ENCODE results near the gene LRRC18. TPM values are rescaled to one million over a fixed set of nuclear protein-coding genes. Genes with fewer than 3 reads are reported as not detected.

LRRC18 gene
- total RNA-seq, 1 donor from 2014 or later = not detected

DNA sequence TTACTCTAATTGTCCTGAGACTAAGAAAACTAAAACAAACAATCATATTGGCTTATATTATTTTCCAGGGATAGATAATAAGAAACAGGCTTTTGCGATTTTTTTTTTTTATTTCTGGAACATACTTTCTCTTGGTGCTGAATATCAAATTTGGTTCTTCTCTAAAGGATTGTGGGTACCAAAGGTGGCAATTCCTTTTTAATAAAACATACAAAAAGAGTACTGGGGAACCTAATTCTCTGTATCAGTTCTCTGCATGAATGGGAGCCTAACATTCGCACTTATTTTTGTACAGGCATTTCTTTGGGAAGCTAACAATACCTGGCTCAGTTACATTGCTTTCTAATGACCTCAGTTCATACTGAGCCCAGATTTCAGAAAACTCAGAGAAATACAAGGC lies 32.8 kb downstream of the LRRC18 start:
- no peak for FAIRE-seq
- no peak overlapping the region for H3K4me3 ChIP-seq (ENCODE audit: low read depth, low read length)
- H3K36me3 ChIP-seq (ENCODE audit: control insufficient read depth, insufficient read depth, low read length) = no peaks in the 10 kb centered on the region
- no peak for DNase-seq (ENCODE audit: low read depth)
- TF ChIP-seq CTCF (IDR thresholded peaks at IDR 0.05; ENCODE audit: insufficient read depth, low read length, severe bottlenecking) = no peak
- H3K27me3 ChIP-seq (ENCODE audit: control insufficient read depth, insufficient read depth, low read length) = no peaks in the 10 kb centered on the region

DNA sequence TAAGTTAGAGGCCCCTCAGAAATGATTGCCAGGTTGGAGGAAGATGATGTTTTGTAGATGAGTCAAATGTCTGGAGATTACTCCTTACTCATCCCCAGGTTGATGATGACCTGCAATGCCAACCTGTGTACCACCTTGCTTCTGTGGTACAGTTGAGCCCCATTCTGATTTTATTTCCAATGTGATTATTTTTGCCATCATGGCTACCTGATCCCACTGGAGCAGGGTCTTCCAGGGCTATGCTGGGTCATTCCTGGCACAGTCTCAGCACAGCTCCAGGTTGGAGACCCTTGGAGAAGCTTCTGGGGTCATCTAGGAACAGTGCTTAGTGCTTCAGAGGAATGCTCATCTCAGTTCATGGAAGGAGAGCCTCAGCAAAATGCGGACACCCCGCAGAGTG lies 34.3 kb downstream of the LRRC18 start:
- FAIRE-seq (no peak), DNase-seq (ENCODE audit: low read depth) (no peak)
- no peak for TF ChIP-seq CTCF (IDR thresholded peaks at IDR 0.05; ENCODE audit: insufficient read depth, low read length, severe bottlenecking)
- Histone ChIP-seq H3K27me3 (ENCODE audit: control insufficient read depth, insufficient read depth, low read length) (no peaks in the 10 kb centered on the region), H3K4me3 (ENCODE audit: low read depth, low read length) (no peak overlapping the region), H3K36me3 (ENCODE audit: control insufficient read depth, insufficient read depth, low read length) (no peaks in the 10 kb centered on the region)

- no peak for FAIRE-seq
- Histone ChIP-seq H3K27me3 (ENCODE audit: control insufficient read depth, insufficient read depth, low read length) (no peaks in the 10 kb centered on the region), H3K4me3 (ENCODE audit: low read depth, low read length) (no peak overlapping the region), H3K36me3 (ENCODE audit: control insufficient read depth, insufficient read depth, low read length) (no peaks in the 10 kb centered on the region)
- no peak for TF ChIP-seq CTCF (IDR thresholded peaks at IDR 0.05; ENCODE audit: insufficient read depth, low read length, severe bottlenecking)
- DNase-seq (ENCODE audit: low read depth) = no peak
Observed at GRCh38 chr10:48904861-48905260, 34.8 kb downstream of the LRRC18 start.

- no peaks in the 10 kb centered on the region for H3K27me3 ChIP-seq (ENCODE audit: control insufficient read depth, insufficient read depth, low read length)
- no peaks in the 10 kb centered on the region for H3K36me3 ChIP-seq (ENCODE audit: control insufficient read depth, insufficient read depth, low read length)
- TF ChIP-seq CTCF (IDR thresholded peaks at IDR 0.05; ENCODE audit: insufficient read depth, low read length, severe bottlenecking) = no peak
- DNase-seq (ENCODE audit: low read depth) = no peak
- no peak overlapping the region for H3K4me3 ChIP-seq (ENCODE audit: low read depth, low read length)
- no peak for FAIRE-seq
Observed at GRCh38 chr10:48903151-48903550, 36.5 kb downstream of the LRRC18 start.

DNA sequence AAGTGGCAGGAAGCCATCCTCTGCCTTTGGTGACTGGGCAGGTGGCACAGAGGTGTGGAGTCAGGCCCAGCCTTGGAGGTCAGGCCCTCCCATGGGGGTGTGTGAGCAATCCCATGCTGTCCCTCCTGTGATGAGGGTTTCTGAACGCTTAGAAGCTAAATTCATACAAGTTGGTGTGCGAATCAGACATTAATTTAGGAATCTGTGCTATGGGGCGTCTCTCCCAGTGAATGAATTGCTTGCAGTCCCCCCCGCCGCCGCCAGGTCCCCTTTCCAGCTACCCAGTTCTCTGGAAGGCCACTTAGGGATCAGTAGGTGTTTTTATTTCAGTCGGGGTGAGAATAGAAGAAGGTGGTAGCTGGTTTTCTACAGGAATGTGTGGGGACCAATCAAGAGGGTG lies 37.5 kb downstream of the LRRC18 start:
- no peaks in the 10 kb centered on the region for H3K36me3 ChIP-seq (ENCODE audit: control insufficient read depth, insufficient read depth, low read length)

More for the DNA sequence above, 37.5 kb downstream of the LRRC18 start:
- Histone ChIP-seq H3K27me3 (ENCODE audit: control insufficient read depth, insufficient read depth, low read length) (no peaks in the 10 kb centered on the region), H3K4me3 (ENCODE audit: low read depth, low read length) (no peak overlapping the region)
- TF ChIP-seq CTCF (IDR thresholded peaks at IDR 0.05; ENCODE audit: insufficient read depth, low read length, severe bottlenecking) = no peak
- FAIRE-seq (no peak), DNase-seq (ENCODE audit: low read depth) (no peak)

All from bronchial epithelial cell (primary cell).